Endothelial cell of umbilical vein (primary cell): ENCODE measurements around the gene RFLNA. TPM values are rescaled to one million over a fixed set of nuclear protein-coding genes. Genes with fewer than 3 reads are reported as not detected.

Experiments
- BruUV-seq: library from RNA; stranded (reverse); fragments of 400-500 nt; replicated peaks from 2 replicates; lab custom pipeline; 2021; lab: Mats Ljungman, UMichigan
- CTCF ChIA-PET: fragments of 300-600, 350-600 bp; sonication (Branson Sonifier 250); formaldehyde crosslinking; loops from one replicate; lab custom pipeline; 2021; ENCODE audit warnings: antibody characterized with exemption, inconsistent platforms; lab: Charles Lee
- POLR2A ChIA-PET: fragments of 300-600, 350-600 bp; sonication (Branson Sonifier 250); formaldehyde crosslinking; loops from one replicate; lab custom pipeline; 2021; ENCODE audit warnings: antibody characterized with exemption, inconsistent platforms; lab: Charles Lee
- DNase-seq: peaks from one replicate; pipeline ENCODE4 v3.0.0-alpha.2; 2011; ENCODE audit warnings: low read depth, low spot score
- FAIRE-seq: peaks from 2 replicates; lab custom pipeline; 2011; peaks lifted over from hg19 to GRCh38; lab: Jason Lieb, UNC
- H2AFZ ChIP-seq: 2 replicates; pipeline ENCODE4 v1.6.0; 2012; ENCODE audit warnings: low read depth, low read length, control low read depth, inconsistent platforms
- H3K27ac ChIP-seq: 2 replicates; pipeline ENCODE4 v1.5.1; 2011; ENCODE audit warnings: low read depth, mild to moderate bottlenecking, control low read depth, low read length, moderate library complexity; ENCODE audit not compliant: insufficient read depth
- H3K27me3 ChIP-seq, 2 experiments: 2 replicates each; pipeline versions ENCODE4 v1.6.0 to v1.6.1; 2011; ENCODE audit warnings: low read length in 2 of 2, mixed read lengths in 1 of 2; ENCODE audit not compliant: control insufficient read depth in 2 of 2, insufficient read depth in 2 of 2
- H3K36me3 ChIP-seq, 2 experiments: 2 replicates in 1 of 2; 3 replicates in 1 of 2; pipeline ENCODE4 v1.5.1; 2011; ENCODE audit warnings: low read length in 2 of 2, mild to moderate bottlenecking in 1 of 2, moderate library complexity in 1 of 2; ENCODE audit not compliant: control insufficient read depth in 2 of 2, insufficient read depth in 2 of 2; ENCODE audit errors: extremely low read depth in 1 of 2
- H3K4me1 ChIP-seq: 3 replicates; pipeline ENCODE4 v1.5.1; 2011; ENCODE audit warnings: mild to moderate bottlenecking, low read length; ENCODE audit not compliant: control insufficient read depth, insufficient read depth; ENCODE audit errors: extremely low read depth
- H3K4me2 ChIP-seq: 2 replicates; pipeline ENCODE4 v1.6.1; 2011; ENCODE audit warnings: low read length, control low read depth, mixed read lengths; ENCODE audit not compliant: insufficient read depth
- H3K4me3 ChIP-seq, 3 experiments: fragments of 200-600 bp in 1 of 3; sonication (generic), shearing (Covaris generic) in 1 of 3; replicated peaks in 1 of 3; 2 replicates each; pipeline ENCODE4 v1.5.1; 2011 to 2016; ENCODE audit warnings: control low read depth in 3 of 3, low read length in 3 of 3, mild to moderate bottlenecking in 2 of 3, inconsistent platforms in 1 of 3, low read depth in 1 of 3, moderate library complexity in 1 of 3; ENCODE audit not compliant: insufficient read depth in 1 of 3
- H3K79me2 ChIP-seq: 2 replicates; pipeline ENCODE4 v1.6.0; 2012; ENCODE audit warnings: low read length, inconsistent platforms; ENCODE audit not compliant: control insufficient read depth, insufficient read depth
- H3K9ac ChIP-seq: replicated peaks from 2 replicates; pipeline ENCODE3; 2011; ENCODE audit warnings: low read length, control low read depth; ENCODE audit not compliant: insufficient read depth; ENCODE audit errors: extremely low read depth
- H3K9me1 ChIP-seq: replicated peaks from 3 replicates; pipeline ENCODE4 v1.6.0; 2011; ENCODE audit warnings: mild to moderate bottlenecking, low read length; ENCODE audit not compliant: control insufficient read depth, insufficient read depth; ENCODE audit errors: extremely low read depth
- H3K9me3 ChIP-seq: replicated peaks from 2 replicates; pipeline ENCODE4 v1.5.1; 2012; ENCODE audit warnings: low read length, inconsistent platforms; ENCODE audit not compliant: control insufficient read depth, insufficient read depth
- H4K20me1 ChIP-seq: replicated peaks from 2 replicates; pipeline ENCODE3; 2011; ENCODE audit warnings: mild to moderate bottlenecking, low read length; ENCODE audit not compliant: control insufficient read depth, insufficient read depth; ENCODE audit errors: extremely low read depth
- CTCF ChIP-seq, 2 donors: IDR thresholded peaks; 1 replicate in 1 of 2; 2 replicates in 1 of 2; pipeline ENCODE4 v1.5.1; 2011; ENCODE audit warnings: low read length in 2 of 2, mild to moderate bottlenecking in 2 of 2, moderate library complexity in 2 of 2, control low read depth in 1 of 2, inconsistent platforms in 1 of 2, low read depth in 1 of 2; ENCODE audit not compliant: insufficient read depth in 1 of 2; ENCODE audit errors: extremely low read depth in 1 of 2
- EZH2 ChIP-seq: IDR thresholded peaks from 2 replicates; pipeline ENCODE4 v1.6.1; 2012; ENCODE audit warnings: borderline replicate concordance, low read depth, mild to moderate bottlenecking, moderate library complexity, low read length, inconsistent platforms; ENCODE audit not compliant: severe bottlenecking
- FOS ChIP-seq: IDR thresholded peaks from 2 replicates; pipeline ENCODE4 v1.6.1; 2011; ENCODE audit warnings: mild to moderate bottlenecking, low read length, moderate library complexity, borderline replicate concordance; ENCODE audit not compliant: insufficient read depth
- GATA2 ChIP-seq: IDR thresholded peaks from 2 replicates; pipeline ENCODE4 v1.7.0; 2011; ENCODE audit warnings: low read depth, mild to moderate bottlenecking, moderate library complexity, mixed read lengths, low read length; ENCODE audit not compliant: insufficient read length, insufficient read depth
- JUN ChIP-seq: IDR thresholded peaks from 2 replicates; pipeline ENCODE4 v1.6.1; 2011; ENCODE audit warnings: borderline replicate concordance, low read depth; ENCODE audit not compliant: insufficient read length, insufficient read depth
- MYC ChIP-seq: IDR thresholded peaks from one replicate; pipeline ENCODE4 v1.6.1; 2011; ENCODE audit warnings: mild to moderate bottlenecking, low read depth, low read length
- POLR2A ChIP-seq: IDR thresholded peaks from 2 replicates; pipeline ENCODE4 v1.6.1; 2012; ENCODE audit warnings: low read depth, mild to moderate bottlenecking, control low read depth, low read length
- POLR2AphosphoS5 ChIP-seq: IDR thresholded peaks from 2 replicates; pipeline ENCODE4 v1.6.1; 2012; ENCODE audit warnings: low read depth, mild to moderate bottlenecking, control low read depth, low read length, moderate library complexity; ENCODE audit not compliant: insufficient read depth
- dilution Hi-C: fragments of 300-500 bp; cut with MboI; formaldehyde crosslinking; loops from one replicate; pipeline ENCODE4 v1.15.0; 2019; ENCODE audit warnings: low sequenced_read_pairs; ENCODE audit not compliant: extremely low pct_ligation_motif_present
- intact Hi-C: fragments of 100-400 bp; cut with micrococcal nuclease; formaldehyde crosslinking; loops from one replicate; pipeline ENCODE4 v1.10.0; 2022
- polyA plus RNA-seq, 4 experiments: library from polyadenylated mRNA; depleted of rRNA in 3 of 4; stranded (reverse) in 3 of 4; unstranded in 1 of 4; fragments of >200 nt; gene quantifications; 2 replicates each; pipeline versions ENCODE4 v1.2.1 to v1.2.3, GENCODE V29; 2011 to 2012; ENCODE audit warnings: missing spikeins in 1 of 4
- total RNA-seq: library from RNA; stranded (reverse); gene quantifications from 2 replicates; pipeline ENCODE4 v1.2.3, GENCODE V29; 2021
- TF ChIP-seq, protein P1 (sequence below): IDR thresholded peaks from 2 replicates; pipeline ENCODE4 v1.6.1; 2011; ENCODE audit not compliant: insufficient read depth, insufficient read length

RFLNA gene
- total and polyA plus RNA-seq, 2 donors (not counting 3 experiments of a cell fraction or from before 2014, with no cell fraction given), result 19.7 to 24.5 TPM

- no peaks in the 10 kb centered on the region for H3K36me3 ChIP-seq
- dilution Hi-C loops (no loop called here), intact Hi-C loops (no loop called here)
- POLR2A ChIA-PET, result no interaction called here
- H3K27me3 ChIP-seq, result no peaks in the 10 kb centered on the region
- CTCF ChIA-PET, result interaction anchor here (0.6 to 8.8 kb wide), 4 partner anchors 17 to 279 kb away, joined by 3 to 169 read pairs (median 4); no protein-coding TSS in a partner anchor
- no peak overlapping the region for H3K4me2 ChIP-seq
- no peak for TF ChIP-seq FOS
- no peak for TF ChIP-seq EZH2
- no peak for TF ChIP-seq GATA2
- no peak for TF ChIP-seq CTCF (IDR thresholded peaks at IDR 0.05; ENCODE audit: extremely low read depth in 1 of 2, insufficient read depth in 1 of 2, low read depth in 1 of 2, low read length in 2 of 2)
- TF ChIP-seq, protein P1, sequence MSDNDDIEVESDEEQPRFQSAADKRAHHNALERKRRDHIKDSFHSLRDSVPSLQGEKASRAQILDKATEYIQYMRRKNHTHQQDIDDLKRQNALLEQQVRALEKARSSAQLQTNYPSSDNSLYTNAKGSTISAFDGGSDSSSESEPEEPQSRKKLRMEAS, result no peak
- no peak for TF ChIP-seq POLR2AphosphoS5
- no peak for TF ChIP-seq MYC
- no peak for TF ChIP-seq POLR2A
- no peak for TF ChIP-seq JUN
- H3K9ac ChIP-seq, result no peak overlapping the region
- H3K27ac ChIP-seq, result no peak overlapping the region
- FAIRE-seq, result no peak
- no peak for DNase-seq
- H3K9me1 ChIP-seq, result no peaks in the 10 kb centered on the region
- BruUV-seq, result no TSS peak
- H3K9me3 ChIP-seq, result no peaks in the 10 kb centered on the region
- H3K4me1 ChIP-seq, result no peaks in the 10 kb centered on the region
- H3K79me2 ChIP-seq, result peaks cover 5% of the 10 kb centered on the region
- no peak overlapping the region for H2AFZ ChIP-seq
- no peaks in the 10 kb centered on the region for H4K20me1 ChIP-seq
- H3K4me3 ChIP-seq, result no peak overlapping the region
Measured at GRCh38 chr12:124315372-124316044, 20.6 kb downstream of the RFLNA start.
